CD4-positive, CD25-positive, alpha-beta regulatory T cell (primary cell): ENCODE measurements around the gene RELT. TPM values are rescaled to one million over a fixed set of nuclear protein-coding genes. Genes with fewer than 3 reads are reported as not detected.
A peak's percentile ranks its signal among the peaks of the same experiment; 100 is the strongest.

Experiments
- ATAC-seq, 2 donors: fragments of 150-1000 bp; cut with Tn5 transposase; one replicate each; pipeline ENCODE4 v1.10.0; 2021; ENCODE audit warnings: low read depth in 2 of 2, moderate number of reproducible peaks in 2 of 2, moderate library complexity in 1 of 2
- DNase-seq, 3 donors: peaks; one replicate each; pipeline versions ENCODE4 v3.0.0 to v3.0.0-alpha.2; 2012 to 2022; ENCODE audit warnings: mixed read lengths in 1 of 3
- H3K27ac ChIP-seq: one replicate; pipeline ENCODE4 v1.7.0; 2013; ENCODE audit warnings: mild to moderate bottlenecking, low read length; ENCODE audit not compliant: insufficient read depth, poor library complexity, severe bottlenecking
- H3K27me3 ChIP-seq: one replicate; pipeline ENCODE4 v1.7.0; 2013; ENCODE audit warnings: low read length; ENCODE audit not compliant: control insufficient read depth, insufficient read depth
- H3K36me3 ChIP-seq: one replicate; pipeline ENCODE4 v1.7.0; 2013; ENCODE audit warnings: mild to moderate bottlenecking, low read length, moderate library complexity; ENCODE audit not compliant: control insufficient read depth, insufficient read depth
- H3K4me1 ChIP-seq: 2 replicates; pipeline ENCODE4 v1.7.0; 2013; ENCODE audit warnings: mild to moderate bottlenecking, low read length; ENCODE audit not compliant: insufficient read depth, control insufficient read depth, poor library complexity, severe bottlenecking
- H3K4me3 ChIP-seq: one replicate; pipeline ENCODE4 v1.7.0; 2013; ENCODE audit warnings: low read depth, mild to moderate bottlenecking, low read length, moderate library complexity
- H3K9me3 ChIP-seq, 2 experiments: 1 replicate in 1 of 2; 2 replicates in 1 of 2; pipeline ENCODE4 v1.7.0; 2013; ENCODE audit warnings: low read length in 2 of 2, mild to moderate bottlenecking in 1 of 2, moderate library complexity in 1 of 2; ENCODE audit not compliant: control insufficient read depth in 2 of 2
- H3K27ac Mint-ChIP-seq, 3 donors: one replicate each; pipeline ENCODE4 v1.8.0; 2020 to 2022; ENCODE audit warnings: mild to moderate bottlenecking in 3 of 3, mixed read lengths in 3 of 3, moderate library complexity in 2 of 3
- H3K27me3 Mint-ChIP-seq: one replicate; pipeline ENCODE4 v1.8.0; 2022; ENCODE audit warnings: mild to moderate bottlenecking, mixed read lengths
- H3K36me3 Mint-ChIP-seq: one replicate; pipeline ENCODE4 v1.8.0; 2020; ENCODE audit warnings: mixed read lengths
- H3K4me1 Mint-ChIP-seq, 4 donors: one replicate each; pipeline ENCODE4 v1.8.0; 2020 to 2022; ENCODE audit warnings: mixed read lengths in 4 of 4, mild to moderate bottlenecking in 1 of 4
- H3K4me3 Mint-ChIP-seq, 4 donors: one replicate each; pipeline ENCODE4 v1.8.0; 2020 to 2022; ENCODE audit warnings: mild to moderate bottlenecking in 4 of 4, mixed read lengths in 4 of 4, moderate library complexity in 3 of 4
- H3K9me3 Mint-ChIP-seq, 7 donors: one replicate each; pipeline ENCODE4 v1.8.0; 2020 to 2022; ENCODE audit warnings: mixed read lengths in 7 of 7, mild to moderate bottlenecking in 3 of 7, moderate library complexity in 2 of 7
- polyA plus RNA-seq, 4 donors: library from polyadenylated mRNA; unstranded; fragments of 300-500 nt; fragmentation: Illumina TruSeq; gene quantifications; one replicate each; pipeline ENCODE4 v1.2.3, GENCODE V29; 2021
- total RNA-seq: library from RNA; stranded (reverse); gene quantifications from one replicate; pipeline ENCODE4 v1.2.3, GENCODE V29; 2022

RELT gene
- total and polyA plus RNA-seq, 5 donors from 2014 or later, result 2.0 to 117 (median 3.3) TPM

GRCh38 chr11:73333640-73334383, 42.4 kb upstream of the RELT start:
- H3K27ac Mint-ChIP-seq, result no peak overlapping the region

DNA sequence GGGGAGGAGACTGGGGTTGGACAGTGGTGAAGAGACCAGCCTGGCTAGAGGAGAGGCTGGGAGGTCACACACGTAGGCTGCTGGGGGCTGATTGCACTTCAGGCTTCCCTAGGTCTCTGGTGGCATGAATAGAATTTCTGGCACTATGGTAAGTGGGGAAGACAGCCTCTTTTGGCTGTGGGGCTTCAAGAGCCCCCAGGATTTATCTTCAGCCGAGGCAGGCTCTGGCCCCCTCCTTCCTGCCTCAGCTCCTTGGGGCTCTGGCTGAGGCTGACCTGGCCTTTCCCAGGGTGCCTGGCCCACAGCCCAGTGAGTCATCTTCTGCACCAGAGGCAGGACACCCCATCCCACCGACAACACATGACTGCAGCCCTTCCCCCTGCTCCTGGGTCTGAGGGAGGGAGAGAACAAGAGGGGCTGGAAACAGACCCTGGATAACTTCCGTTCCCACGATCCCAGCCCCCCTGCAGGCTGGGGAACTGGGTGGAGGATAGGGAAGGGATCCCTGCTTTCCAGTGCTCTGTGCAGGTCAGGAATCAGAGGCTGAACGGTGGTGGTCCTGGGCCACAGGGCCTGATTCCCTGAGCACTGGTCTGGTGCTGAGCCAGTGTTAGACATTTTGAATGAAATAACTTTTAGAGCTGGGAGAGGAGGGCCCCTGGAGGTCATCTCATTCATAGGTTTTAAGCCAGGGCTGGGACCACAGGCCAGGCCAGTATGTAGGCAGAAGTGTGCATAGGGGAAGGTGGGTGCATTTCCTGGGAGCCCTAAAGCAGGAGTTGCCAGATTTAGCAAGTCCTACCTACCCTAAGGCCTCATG, 41.6 kb upstream of the RELT start:
- Mint-ChIP-seq H3K27me3 (peaks cover 9% of the 10 kb centered on the region), H3K27ac (no peak overlapping the region), H3K4me3 (no peak overlapping the region), H3K9me3 (no peaks in the 10 kb centered on the region), H3K36me3 (no peaks in the 10 kb centered on the region), H3K4me1 (no peaks in the 10 kb centered on the region)
- no peak for DNase-seq
- Histone ChIP-seq H3K4me3 (no peak overlapping the region), H3K4me1 (no peaks in the 10 kb centered on the region), H3K9me3 (no peaks in the 10 kb centered on the region), H3K27me3 (no peaks in the 10 kb centered on the region), H3K27ac (no peak overlapping the region), H3K36me3 (no peaks in the 10 kb centered on the region)
- ATAC-seq, result no peak

More at GRCh38 chr11:73333640-73334383, 42.4 kb upstream of the RELT start:
- peaks cover 9% of the 10 kb centered on the region for H3K27me3 Mint-ChIP-seq
- H3K4me3 ChIP-seq, result no peak overlapping the region
- no peaks in the 10 kb centered on the region for H3K9me3 ChIP-seq
- H3K27ac ChIP-seq, result no peak overlapping the region
- H3K4me3 Mint-ChIP-seq, result peak overlapping the region in 1 of 4 donors; percentile 65
- ATAC-seq, result no peak
- no peaks in the 10 kb centered on the region for H3K36me3 ChIP-seq
- H3K36me3 Mint-ChIP-seq, result no peaks in the 10 kb centered on the region
- no peaks in the 10 kb centered on the region for H3K9me3 Mint-ChIP-seq
- no peak for DNase-seq
- H3K4me1 ChIP-seq, result no peaks in the 10 kb centered on the region
- H3K27me3 ChIP-seq, result no peaks in the 10 kb centered on the region
- no peaks in the 10 kb centered on the region for H3K4me1 Mint-ChIP-seq

GRCh38 chr11:73335204-73335923, 40.8 kb upstream of the RELT start:
- ATAC-seq, result peak; percentile 46 to 76
- Histone ChIP-seq H3K27me3 (no peaks in the 10 kb centered on the region), H3K9me3 (no peaks in the 10 kb centered on the region), H3K4me3 (no peak overlapping the region), H3K27ac (no peak overlapping the region), H3K36me3 (no peaks in the 10 kb centered on the region), H3K4me1 (no peaks in the 10 kb centered on the region)
- H3K27me3 Mint-ChIP-seq, result peaks cover 9% of the 10 kb centered on the region
- no peaks in the 10 kb centered on the region for H3K9me3 Mint-ChIP-seq
- H3K4me3 Mint-ChIP-seq, result no peak overlapping the region
- peak; percentile 54 to 70 (median 67) for DNase-seq
- no peaks in the 10 kb centered on the region for H3K36me3 Mint-ChIP-seq
- no peak overlapping the region for H3K27ac Mint-ChIP-seq
- no peaks in the 10 kb centered on the region for H3K4me1 Mint-ChIP-seq

DNA sequence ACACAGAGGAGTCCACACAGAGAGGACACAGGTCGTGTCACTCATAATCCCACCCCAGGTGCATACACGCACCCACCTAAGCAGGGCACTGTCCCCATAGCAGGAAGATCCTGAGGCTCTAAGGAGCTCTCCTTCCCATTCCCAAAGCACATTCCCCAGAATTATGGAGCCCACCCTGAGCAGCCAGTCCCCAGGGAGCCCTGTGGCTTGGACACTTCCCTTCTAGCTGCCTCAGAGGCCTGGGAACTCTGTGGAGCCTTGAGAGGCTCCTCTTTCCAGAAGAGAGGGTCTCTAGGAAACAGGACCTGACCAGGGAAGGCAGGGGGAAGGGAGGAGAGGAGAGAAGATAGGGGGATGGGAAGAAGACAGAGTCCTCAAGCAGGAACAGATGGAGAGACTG, 38.4 kb upstream of the RELT start:
- H3K4me3 ChIP-seq, result no peak overlapping the region
- ATAC-seq, result no peak
- no peaks in the 10 kb centered on the region for H3K9me3 ChIP-seq
- H3K36me3 ChIP-seq, result no peaks in the 10 kb centered on the region
- no peak for DNase-seq
- Mint-ChIP-seq H3K27ac (no peak overlapping the region), H3K36me3 (no peaks in the 10 kb centered on the region), H3K4me1 (no peaks in the 10 kb centered on the region), H3K27me3 (peaks cover 9% of the 10 kb centered on the region), H3K4me3 (no peak overlapping the region), H3K9me3 (peaks cover 0 to 3% (median 0%) of the 10 kb centered on the region in 7 donors)
- no peaks in the 10 kb centered on the region for H3K4me1 ChIP-seq
- H3K27me3 ChIP-seq, result no peaks in the 10 kb centered on the region
- H3K27ac ChIP-seq, result no peak overlapping the region

- no peaks in the 10 kb centered on the region for H3K36me3 Mint-ChIP-seq
- H3K4me3 Mint-ChIP-seq, result no peak overlapping the region
- no peaks in the 10 kb centered on the region for H3K36me3 ChIP-seq
- H3K9me3 ChIP-seq, result no peaks in the 10 kb centered on the region
- peaks cover 9% of the 10 kb centered on the region for H3K27me3 Mint-ChIP-seq
- no peak overlapping the region for H3K27ac ChIP-seq
- no peaks in the 10 kb centered on the region for H3K4me1 Mint-ChIP-seq
- ATAC-seq (no peak), DNase-seq (no peak)
- no peak overlapping the region for H3K4me3 ChIP-seq
- H3K4me1 ChIP-seq, result no peaks in the 10 kb centered on the region
- H3K27me3 ChIP-seq, result no peaks in the 10 kb centered on the region
- H3K9me3 Mint-ChIP-seq, result peaks cover 0 to 3% (median 0%) of the 10 kb centered on the region in 7 donors
- H3K27ac Mint-ChIP-seq, result no peak overlapping the region
Measured at GRCh38 chr11:73338279-73338678, 37.9 kb upstream of the RELT start.

GRCh38 chr11:73340164-73340563, 36.0 kb upstream of the RELT start:
- Mint-ChIP-seq H3K4me1 (no peaks in the 10 kb centered on the region), H3K4me3 (no peak overlapping the region), H3K27ac (no peak overlapping the region), H3K9me3 (peaks cover 0 to 3% (median 0%) of the 10 kb centered on the region in 7 donors), H3K36me3 (no peaks in the 10 kb centered on the region), H3K27me3 (peaks cover 9% of the 10 kb centered on the region)
- Histone ChIP-seq H3K4me3 (no peak overlapping the region), H3K4me1 (no peaks in the 10 kb centered on the region), H3K27me3 (no peaks in the 10 kb centered on the region), H3K27ac (no peak overlapping the region), H3K36me3 (no peaks in the 10 kb centered on the region), H3K9me3 (no peaks in the 10 kb centered on the region)
- ATAC-seq, result no peak
- DNase-seq, result no peak

DNA sequence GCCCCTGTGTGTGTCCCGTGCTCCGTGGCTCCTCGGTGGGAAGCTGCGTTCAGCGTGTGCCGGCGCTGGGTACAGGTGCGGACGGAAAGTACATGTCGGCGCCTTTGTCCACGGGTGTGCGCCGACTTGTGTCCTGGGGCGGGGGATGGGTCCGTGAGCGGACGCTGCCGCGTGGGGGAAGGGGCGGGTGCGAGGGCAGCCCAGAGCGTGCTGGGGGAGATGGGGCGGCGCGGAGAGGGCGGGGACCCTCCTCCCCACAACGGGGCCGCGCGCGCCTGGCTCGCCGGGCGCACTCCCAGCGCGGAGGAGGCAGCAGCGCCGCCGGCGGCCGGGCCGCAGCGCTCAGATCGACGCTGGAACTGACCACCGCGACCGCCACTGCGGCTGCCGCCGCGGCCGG, 33.6 kb upstream of the RELT start:
- Histone ChIP-seq H3K27me3 (no peaks in the 10 kb centered on the region), H3K9me3 (no peaks in the 10 kb centered on the region), H3K36me3 (no peaks in the 10 kb centered on the region), H3K4me3 (no peak overlapping the region), H3K4me1 (no peaks in the 10 kb centered on the region), H3K27ac (no peak overlapping the region)
- no peak overlapping the region for H3K4me3 Mint-ChIP-seq
- ATAC-seq (no peak), DNase-seq (no peak)
- H3K27me3 Mint-ChIP-seq, result peaks cover 12% of the 10 kb centered on the region
- no peak overlapping the region for H3K27ac Mint-ChIP-seq
- peaks cover 0 to 3% (median 0%) of the 10 kb centered on the region in 7 donors for H3K9me3 Mint-ChIP-seq
- H3K4me1 Mint-ChIP-seq, result no peaks in the 10 kb centered on the region
- H3K36me3 Mint-ChIP-seq, result no peaks in the 10 kb centered on the region
